Measurements from ENCODE around the gene MINDY3. TPM values are rescaled to one million over a fixed set of nuclear protein-coding genes. Genes with fewer than 3 reads are reported as not detected.
A peak's percentile ranks its signal among the peaks of the same experiment; 100 is the strongest.
"Not testable (repeated sequence)": the region's sequence is repeated elsewhere in the genome, so short reads cannot be mapped to it uniquely, and the experiment has no call there.

The MINDY3 gene
- 10 to 100 TPM; 42.9 to 45.1 (median 44.9) TPM for polyA plus RNA-seq (ENCODE audit: insufficient read length in 3 of 3)

DNA sequence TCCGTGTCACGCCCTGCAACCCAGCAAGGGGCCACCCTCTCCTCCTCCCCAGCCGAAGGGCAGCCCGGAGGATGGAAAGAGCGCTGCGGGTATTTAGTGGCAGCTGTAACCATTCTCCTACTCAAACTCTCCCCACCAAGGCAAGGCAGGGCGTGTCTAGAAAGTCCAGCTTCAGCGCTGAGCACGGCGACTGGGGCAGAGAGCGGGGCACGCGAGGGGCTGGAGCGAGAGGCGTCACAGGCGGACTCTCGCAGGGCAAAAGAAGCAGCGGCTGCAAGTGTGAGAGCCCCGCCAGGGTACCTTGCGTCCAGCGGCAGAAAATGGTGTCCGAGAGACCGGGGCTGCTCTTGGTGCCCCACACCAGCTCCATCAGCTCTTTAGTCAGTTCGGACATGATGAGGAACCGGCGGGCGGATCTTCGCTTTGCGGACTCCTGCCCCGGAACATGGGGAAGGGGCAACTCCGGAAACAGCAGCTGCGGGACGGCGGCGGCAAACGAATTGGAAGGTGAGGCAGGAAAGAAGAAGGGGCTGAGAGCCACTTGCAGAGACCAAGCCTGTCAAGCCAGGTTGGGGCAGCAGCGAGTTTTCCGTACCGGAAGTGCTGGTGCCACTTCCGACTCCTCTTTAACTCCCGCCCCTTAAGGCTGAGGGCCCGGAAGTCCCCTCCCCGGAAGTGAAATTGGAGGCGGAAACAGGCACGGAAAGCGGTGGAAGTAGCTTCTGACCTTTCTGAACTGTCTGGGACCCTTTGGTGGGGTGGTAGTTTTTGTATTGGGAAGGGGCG lies at the start of gene MINDY3:
Gene MINDY3, minus strand, starts transcription at position 602 of the 786 bp plus-strand sequence. Its CDS starts 208 bp downstream, at position 394.
- DNase-seq (ENCODE audit: low read depth in 3 of 3, low spot score in 2 of 3), result peak; percentile 68 to 76 (median 75)

DNA sequence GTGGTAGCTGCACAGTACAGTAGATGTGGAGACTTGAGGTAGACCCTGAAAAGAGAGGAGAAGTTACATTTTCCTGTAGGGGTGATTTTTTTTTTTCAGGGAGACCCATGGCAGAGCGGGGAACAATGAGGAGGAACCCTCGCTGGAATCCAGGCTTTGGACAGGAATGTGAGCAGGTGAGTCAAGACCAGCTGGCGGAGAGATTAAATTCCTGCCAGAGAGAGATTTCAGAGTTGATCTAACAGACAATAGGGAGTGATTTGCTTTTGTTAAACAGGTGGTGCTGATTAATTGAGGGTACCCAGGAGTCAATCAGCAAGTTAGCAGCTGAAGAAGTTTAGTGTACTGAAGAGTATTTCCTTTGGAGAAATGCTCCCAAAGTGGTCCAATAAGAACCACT lies 41.6 kb upstream of the MINDY3 start:
- DNase-seq (ENCODE audit: low read depth in 3 of 3, low spot score in 2 of 3), result no peak

DNA sequence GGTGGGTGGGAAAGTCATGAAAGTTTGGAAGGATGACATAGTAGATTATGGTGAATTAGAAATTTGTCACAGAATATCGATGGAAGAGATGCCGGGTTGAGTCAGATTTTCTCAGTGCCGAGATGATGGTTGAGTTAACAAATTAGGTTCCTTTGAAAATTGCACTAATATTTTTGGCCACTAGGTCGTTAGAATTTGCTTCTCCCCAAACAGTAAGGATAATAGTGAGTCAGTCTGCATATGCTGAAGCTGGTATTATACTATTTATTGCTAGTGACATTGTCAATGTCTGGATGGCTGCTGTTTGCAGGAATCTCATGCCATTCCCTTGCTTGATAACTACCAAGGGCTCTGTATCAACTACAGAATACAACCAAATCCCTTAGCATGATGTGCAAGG lies 37.7 kb upstream of the MINDY3 start:
- no peak for DNase-seq (ENCODE audit: low read depth in 3 of 3, low spot score in 2 of 3)

DNA sequence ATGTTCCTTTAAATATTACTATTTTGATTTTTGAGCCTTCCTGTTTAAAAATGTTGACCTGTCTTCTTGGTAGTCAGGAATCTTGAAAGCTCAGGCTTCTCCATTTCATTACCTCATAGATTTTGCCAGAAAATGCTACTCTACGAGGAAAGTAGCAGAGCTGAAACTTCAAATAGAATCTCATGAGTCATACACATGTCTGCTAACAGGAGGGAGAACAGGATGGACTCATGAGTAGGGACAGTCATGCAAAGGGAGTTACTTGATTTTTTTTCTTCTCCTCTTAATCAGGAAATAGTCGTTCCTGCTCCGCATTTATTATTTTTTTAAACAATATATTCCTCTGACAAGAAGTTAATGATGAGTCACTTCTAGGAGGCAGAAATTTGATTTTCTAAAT lies 37.0 kb upstream of the MINDY3 start:
- no peak for DNase-seq (ENCODE audit: low read depth in 3 of 3, low spot score in 2 of 3)

DNA sequence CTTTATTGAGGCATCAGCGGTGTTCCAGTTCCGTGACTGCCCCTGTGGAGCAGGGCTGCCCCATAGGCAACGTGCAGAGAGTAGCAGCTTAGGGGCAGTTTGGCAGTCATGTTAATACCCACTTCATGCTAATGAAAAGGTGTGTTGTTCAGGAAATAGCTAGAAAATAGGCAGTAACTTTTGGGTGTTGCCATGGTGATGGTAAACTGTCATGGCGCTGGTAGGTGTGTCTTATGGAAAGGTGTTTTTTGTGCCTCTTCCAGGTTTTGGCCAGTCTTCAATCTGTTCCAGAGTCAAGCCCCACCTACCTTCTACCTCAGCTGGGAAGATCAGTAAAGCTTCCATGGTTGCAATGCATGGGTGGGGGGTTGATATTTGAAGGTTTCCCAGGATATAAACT lies 36.3 kb upstream of the MINDY3 start:
- no peak for DNase-seq (ENCODE audit: low read depth in 3 of 3, low spot score in 2 of 3)

DNA sequence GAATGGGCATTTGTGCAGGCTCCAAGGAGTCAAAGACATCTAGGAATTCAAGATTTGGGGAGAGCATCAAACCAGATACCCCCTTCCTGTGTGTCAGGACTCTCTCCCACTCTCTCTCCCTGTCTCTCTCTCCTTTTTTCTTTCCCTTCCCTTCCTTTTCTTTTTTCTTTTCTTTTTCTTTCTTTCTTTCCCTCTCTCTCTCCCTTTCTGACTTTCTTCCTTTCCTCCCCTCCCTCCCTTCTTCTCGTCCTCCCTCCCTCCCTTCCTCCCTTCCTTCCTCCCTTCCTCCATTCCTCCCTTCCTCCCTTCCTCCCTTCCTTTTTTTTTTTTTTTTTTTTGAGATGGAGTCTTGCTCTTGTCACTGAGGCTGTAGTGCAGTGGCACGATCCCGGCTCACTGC lies 24.1 kb upstream of the MINDY3 start:
- DNase-seq (ENCODE audit: low read depth in 3 of 3, low spot score in 2 of 3), result no peak

DNA sequence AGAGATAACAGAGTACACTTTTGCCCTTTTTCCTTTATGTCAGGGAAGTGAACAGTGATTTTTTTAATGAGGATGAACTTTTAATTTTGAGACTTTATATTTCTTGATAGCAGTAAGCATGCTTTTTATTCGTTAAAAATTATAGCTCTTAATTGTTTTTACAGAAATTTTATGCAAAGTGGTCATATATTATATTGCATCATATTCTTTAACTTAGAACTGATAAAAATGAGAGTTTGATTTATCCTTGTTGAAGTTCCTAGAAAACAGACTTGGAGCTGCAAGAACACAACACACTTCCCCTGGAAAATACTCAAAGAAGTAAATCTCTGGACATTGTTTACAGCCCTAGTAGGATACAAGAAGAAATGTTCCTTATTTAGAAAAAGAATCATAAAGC lies 21.2 kb upstream of the MINDY3 start:
- DNase-seq (ENCODE audit: low read depth in 3 of 3, low spot score in 2 of 3), result no peak

DNA sequence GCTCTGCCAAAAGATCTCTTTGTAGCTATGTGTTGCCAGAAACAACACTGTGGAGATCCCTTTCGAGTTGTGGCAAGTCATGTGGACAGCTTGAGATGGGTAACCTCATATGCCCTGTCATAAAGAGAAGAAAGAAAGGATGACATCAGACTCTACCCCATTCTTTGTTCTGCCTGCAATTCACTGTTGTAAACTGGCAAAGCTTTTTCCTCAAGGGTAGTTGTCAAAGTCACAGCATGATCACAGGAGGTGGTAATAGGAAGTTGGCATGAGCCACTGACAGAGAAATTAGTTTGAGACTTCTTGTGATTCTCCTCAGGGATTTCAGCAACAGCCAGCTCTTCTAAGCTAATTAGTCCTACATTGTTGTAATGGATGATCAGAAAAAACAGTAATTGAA lies 19.4 kb upstream of the MINDY3 start:
- no peak for DNase-seq (ENCODE audit: low read depth in 3 of 3, low spot score in 2 of 3)

DNA sequence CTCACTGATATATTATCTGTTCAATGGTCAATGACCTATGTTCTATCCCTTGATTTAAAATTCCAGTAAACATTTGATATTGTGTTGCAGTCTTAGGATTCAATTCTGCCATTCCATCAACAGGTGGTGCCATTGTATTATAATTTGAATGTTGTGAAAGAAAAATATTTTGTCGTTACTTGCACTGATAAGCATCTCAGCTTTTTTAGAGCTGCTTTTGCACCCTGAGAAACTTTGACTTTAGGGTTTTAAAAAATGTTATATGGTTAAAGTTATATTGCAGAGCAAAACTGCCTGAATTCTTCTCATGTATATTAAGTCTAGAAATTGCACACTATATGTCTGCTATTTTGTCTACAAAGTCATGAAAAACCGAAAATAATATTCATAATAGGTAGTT lies 18.8 kb upstream of the MINDY3 start:
- peak in 1 of 3 donors; percentile 27 for DNase-seq (ENCODE audit: low read depth in 3 of 3, low spot score in 2 of 3)

DNA sequence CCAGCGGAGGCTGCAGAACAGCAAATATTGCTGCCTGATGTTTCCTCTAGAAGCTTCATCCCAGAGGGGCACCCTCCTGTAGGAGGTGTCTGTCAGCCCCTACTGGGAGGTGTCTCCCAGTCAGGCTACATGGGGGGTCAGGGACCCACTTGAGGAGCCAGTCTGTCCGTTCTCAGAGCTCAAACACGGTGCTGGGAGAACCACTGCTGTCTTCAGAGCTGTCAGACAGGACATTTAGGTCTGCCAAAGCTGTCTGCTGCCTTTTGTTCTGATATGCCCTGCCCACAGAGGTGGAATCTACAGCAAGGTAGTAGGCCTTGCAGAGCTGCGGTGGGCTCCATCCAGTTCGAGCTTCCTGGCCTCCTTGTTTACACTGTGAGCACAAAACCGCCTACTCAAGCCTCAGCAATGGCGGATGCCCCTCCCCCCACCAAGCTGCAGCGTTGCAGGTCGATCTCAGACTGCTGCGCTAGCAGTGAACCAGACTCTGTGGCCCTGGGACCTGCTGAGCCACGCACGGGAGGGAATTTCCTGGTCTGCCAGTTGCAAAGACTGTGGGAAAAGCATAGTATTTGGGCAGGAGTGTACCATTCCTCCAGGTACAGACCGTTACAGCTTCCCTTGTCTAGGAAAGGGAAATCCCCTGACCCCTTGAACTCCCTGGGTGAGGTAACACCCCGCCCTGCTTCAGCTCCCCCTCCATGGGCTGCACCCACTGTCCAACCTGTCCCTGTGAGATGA lies 17.7 kb upstream of the MINDY3 start:
- no peak for DNase-seq (ENCODE audit: low read depth in 3 of 3, low spot score in 2 of 3)

DNA sequence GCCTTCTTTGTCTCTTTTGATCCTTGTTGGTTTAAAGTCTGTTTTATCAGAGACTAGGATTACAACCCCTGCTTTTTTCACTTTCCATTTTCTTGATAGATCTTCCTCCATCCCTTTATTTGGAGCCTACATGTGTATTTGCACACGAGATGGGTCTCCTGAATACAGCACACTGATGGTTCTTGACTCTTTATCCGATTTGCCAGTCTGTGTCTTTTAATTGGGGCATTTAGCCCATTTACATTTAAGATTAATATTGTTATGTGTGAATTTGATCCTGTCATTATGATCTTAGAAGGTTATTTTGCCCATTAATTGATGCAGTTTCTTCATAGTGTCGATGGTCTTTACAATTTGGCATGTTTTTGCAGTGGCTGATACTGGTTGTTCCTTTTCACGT lies 16.0 kb upstream of the MINDY3 start:
- not testable (repeated sequence) for DNase-seq (ENCODE audit: low read depth in 3 of 3, low spot score in 2 of 3)

DNA sequence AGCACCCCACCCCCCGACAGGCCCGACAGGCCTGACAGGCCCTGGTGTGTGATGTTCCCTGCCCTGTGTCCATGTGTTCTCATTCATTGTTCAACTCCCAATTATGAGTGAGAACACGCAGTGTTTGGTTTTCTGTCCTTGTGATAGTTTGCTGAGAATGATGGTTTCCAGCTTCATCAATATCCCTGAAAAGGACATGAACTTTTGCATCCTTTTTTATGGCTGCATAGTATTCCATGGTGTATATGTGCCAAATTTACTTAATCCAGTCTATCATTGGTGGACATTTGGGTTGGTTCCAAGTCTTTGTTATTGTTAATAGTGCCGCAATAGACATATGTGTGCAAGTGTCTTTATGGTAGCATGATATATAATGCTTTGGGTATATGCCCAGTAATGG lies 12.3 kb upstream of the MINDY3 start:
- not testable (repeated sequence) for DNase-seq (ENCODE audit: low read depth in 3 of 3, low spot score in 2 of 3)

DNA sequence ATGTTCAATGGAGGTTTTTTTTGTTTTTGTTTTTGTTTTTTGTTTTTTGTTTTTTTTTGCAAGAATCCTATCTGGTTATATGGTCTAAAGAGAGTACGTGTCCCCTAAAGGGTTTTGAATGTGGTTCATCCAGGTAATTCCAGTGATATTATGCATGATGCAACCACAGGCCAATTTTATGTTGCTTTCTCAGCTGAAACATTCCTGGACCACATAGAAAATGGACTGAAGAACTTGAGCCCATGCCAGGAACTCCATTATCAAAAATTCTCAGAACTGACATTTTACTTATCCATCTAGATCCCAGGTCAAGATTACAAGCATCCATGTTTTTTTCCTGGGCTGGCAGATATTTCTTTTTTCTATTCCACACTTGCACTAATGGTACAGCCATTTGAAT lies 11.5 kb upstream of the MINDY3 start:
- DNase-seq (ENCODE audit: low read depth in 3 of 3, low spot score in 2 of 3), result no peak

DNA sequence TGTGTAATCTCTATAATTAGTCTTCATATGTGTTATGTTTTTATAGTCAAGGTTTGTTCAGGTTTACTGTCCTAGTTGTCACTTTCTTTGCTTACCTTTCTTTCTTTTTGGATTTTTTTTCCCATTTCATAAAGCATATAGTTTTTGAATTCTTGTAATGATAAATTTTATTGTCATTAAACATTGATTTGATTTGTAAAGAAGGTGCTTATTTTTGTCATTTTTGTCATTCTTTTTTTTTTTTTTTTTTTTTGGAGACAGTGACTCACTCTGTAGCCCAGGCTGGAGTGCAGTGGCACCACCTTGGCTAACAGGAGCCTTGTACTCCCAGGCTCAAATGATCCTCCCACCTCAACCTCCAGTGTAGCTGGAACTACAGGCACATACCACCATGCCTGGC lies 9.6 kb upstream of the MINDY3 start:
- DNase-seq (ENCODE audit: low read depth in 3 of 3, low spot score in 2 of 3), result no peak

DNA sequence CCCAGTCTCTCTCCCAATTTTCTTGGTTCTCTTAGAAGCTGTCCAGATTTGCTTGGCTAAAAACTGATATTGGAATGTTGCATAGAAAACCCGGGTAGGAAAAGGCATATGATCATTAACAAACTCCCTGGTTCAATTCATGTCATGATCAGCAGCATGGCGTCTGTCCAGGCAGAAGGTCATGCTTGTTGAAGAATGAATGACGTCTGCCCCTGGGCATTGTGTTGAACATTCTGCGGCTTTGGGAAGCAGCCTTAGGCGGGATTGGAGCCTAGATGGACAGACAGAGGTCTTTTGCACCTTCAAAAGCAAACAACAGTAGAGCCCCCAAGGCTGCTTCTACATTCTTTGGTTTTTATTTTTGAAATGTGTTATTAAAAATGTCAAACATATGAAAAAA lies 7.7 kb upstream of the MINDY3 start:
- no peak for DNase-seq (ENCODE audit: low read depth in 3 of 3, low spot score in 2 of 3)

DNA sequence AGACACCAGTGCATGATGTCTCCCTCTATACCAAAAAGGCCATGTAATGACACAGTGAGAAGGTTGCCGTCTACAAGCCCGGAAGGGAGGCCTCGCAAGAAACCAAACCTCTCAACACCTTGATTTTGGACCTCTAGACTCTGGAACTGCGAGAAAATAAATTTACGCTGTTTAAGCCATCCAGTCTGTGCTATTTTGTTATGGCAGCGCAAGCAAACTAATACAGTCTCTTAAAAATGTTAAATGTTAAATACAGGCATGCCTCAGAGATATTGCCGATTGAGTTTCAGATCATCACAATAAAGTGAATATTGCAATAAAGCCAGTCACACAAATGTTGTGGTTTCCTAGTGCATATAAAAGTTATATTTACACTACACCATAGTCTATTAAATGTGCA lies 5.0 kb upstream of the MINDY3 start:
- DNase-seq (ENCODE audit: low read depth in 3 of 3, low spot score in 2 of 3), result no peak

DNA sequence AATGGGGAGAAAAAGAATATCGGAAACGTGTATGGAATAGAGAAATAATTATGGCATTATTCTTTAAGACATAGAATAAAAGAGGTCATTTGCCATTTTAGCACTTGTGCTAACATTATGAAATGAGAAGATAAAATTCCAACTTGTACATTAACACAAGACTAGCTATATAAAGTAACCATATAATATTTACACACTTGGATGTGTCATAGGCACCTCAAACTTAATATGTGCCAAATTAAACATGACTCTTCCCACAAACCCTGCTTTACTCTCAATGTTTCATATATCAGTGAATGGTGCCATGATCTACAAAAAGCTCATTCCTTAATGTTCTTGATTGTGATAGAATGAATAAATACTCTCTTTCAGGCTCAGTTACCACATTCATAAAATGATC lies 4.1 kb upstream of the MINDY3 start:
- no peak for DNase-seq (ENCODE audit: low read depth in 3 of 3, low spot score in 2 of 3)

DNA sequence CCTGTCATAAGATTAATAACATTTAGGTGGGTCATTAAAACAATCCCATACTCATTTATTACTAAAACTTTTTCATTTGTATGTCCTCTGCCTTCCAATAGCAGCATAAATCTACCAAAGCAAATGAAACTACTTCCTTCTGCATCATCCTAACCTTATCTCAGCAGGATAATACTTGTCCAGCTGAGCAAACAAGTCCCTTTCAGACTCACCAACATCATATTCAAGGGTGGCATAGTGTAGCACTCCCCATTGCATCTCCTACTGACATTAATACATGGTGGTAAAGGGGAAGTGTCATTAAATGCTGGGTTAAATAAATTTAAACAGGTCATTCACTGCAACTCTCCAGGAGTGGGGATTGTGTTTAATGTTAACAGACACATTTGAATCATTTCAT lies 3.4 kb upstream of the MINDY3 start:
- no peak for DNase-seq (ENCODE audit: low read depth in 3 of 3, low spot score in 2 of 3)

DNA sequence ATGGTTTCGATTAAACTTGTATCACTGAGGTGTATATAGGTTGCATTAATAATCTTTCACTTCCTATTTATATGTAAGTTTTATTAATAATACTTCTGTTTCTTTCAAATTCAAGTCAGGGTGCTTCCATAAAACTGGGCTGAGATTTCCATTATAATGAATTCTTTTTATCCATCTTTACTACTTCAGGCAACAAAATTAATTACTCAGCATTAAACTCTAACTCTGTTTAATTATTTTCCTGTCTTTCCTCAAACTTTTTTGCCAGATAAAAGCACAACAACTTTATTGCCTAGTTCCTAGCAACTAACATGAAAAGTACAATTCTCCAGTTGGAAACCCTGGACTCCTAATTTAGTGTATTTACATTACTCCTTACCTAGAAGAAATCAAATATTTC lies 3.0 kb upstream of the MINDY3 start:
- no peak for DNase-seq (ENCODE audit: low read depth in 3 of 3, low spot score in 2 of 3)

DNA sequence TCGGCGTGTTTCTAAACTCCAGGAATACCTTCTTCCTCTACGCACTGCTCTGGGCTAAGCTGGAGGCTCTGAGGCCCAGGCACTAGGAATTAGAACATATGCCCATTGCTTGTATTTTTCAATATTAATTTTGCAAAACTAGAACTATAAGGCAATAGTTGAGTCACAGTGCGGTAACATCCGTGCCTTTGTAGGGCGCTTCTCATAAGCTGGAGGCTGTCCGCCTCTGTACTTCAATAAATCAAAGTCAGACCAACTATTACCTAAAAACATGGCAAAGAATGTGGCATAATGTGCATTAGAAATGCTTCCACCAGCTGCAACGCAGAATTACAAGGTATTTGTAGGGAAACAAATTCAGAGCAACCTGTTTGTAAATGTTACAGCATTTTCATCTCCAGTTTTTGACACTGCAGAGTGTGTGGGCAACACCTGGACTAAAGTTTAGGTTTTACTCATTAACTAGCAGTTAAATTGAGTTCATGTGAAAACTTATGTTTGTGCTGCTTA lies 440 bp upstream of the MINDY3 start:
- no peak for DNase-seq (ENCODE audit: low read depth in 3 of 3, low spot score in 2 of 3)

DNA sequence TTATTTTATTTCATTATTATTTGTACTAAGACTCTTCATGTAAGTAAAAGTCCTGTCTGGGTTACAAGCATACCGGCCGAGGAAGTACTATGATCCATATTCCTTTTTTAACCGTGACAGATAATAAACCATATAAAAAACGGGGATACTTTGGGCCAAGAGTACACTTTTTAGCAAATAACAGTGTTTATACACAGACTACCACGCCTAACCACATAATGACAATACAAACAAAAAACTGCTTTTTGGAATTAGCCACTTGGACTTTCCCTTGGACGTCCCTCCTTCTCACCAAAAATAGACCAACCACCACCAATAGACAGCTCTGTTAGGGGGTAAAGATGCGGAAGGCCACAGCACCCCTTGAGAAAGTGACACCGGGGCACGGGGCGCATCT lies 800 bp downstream of the MINDY3 start:
- no peak for DNase-seq (ENCODE audit: low read depth in 3 of 3, low spot score in 2 of 3)

DNA sequence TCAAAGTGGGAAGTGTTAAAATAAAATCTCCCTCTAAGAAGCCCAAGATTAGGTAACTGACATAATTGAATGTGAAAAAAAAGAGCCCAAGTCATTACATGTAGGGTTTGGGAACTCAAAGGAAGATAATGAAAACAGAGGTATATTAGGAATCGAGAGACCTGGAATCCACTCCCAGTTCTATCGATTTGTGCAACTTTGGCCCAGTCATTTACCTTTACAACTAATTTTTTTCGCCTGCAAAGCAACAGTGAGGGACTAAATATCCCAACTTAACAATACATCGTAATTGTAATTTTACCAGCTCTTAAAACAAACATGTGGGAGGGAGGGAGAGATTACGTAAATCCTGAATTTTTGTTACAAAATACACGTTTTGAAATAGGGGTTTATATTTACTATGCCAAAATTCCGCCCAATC lies 1.4 kb downstream of the MINDY3 start:
- no peak for DNase-seq (ENCODE audit: low read depth in 3 of 3, low spot score in 2 of 3)
